Smooth muscle cell (in vitro differentiated cells): ENCODE results near the gene ZNF655. TPM values are rescaled to one million over a fixed set of nuclear protein-coding genes. Genes with fewer than 3 reads are reported as not detected.
A peak's percentile ranks its signal among the peaks of the same experiment; 100 is the strongest.

Source experiments
- DNase-seq: peaks from one replicate; lab custom pipeline; 2025; ENCODE audit not compliant: unreplicated experiment; lab: John Stamatoyannopoulos, UW
- H2AFZ ChIP-seq: fragments of 200-600 bp; sonication (generic); 2 replicates; pipeline ENCODE4 v1.6.0; 2016; ENCODE audit warnings: antibody characterized with exemption, low read depth, mild to moderate bottlenecking
- H3F3A ChIP-seq: fragments of 200-600 bp; sonication (generic); 2 replicates; pipeline ENCODE4 v1.6.0; 2017; ENCODE audit warnings: antibody characterized with exemption, low read depth
- H3K27ac ChIP-seq: fragments of 200-600 bp; sonication (generic); 2 replicates; pipeline ENCODE4 v1.5.1; 2016; ENCODE audit warnings: low read depth, mild to moderate bottlenecking
- H3K27me3 ChIP-seq: fragments of 200-600 bp; sonication (generic); 2 replicates; pipeline ENCODE4 v1.6.1; 2016; ENCODE audit warnings: low read depth, mild to moderate bottlenecking
- H3K36me3 ChIP-seq: fragments of 200-600 bp; sonication (generic); 2 replicates; pipeline ENCODE4 v1.5.1; 2016; ENCODE audit warnings: low read depth
- H3K4me1 ChIP-seq: fragments of 200-600 bp; sonication (generic); 2 replicates; pipeline ENCODE4 v1.5.1; 2016; ENCODE audit warnings: low read depth
- H3K4me2 ChIP-seq: fragments of 200-600 bp; sonication (generic); 2 replicates; pipeline ENCODE4 v1.6.0; 2016; ENCODE audit warnings: mild to moderate bottlenecking
- H3K4me3 ChIP-seq: fragments of 200-600 bp; sonication (generic); 2 replicates; pipeline ENCODE4 v1.5.1; 2016; ENCODE audit warnings: mild to moderate bottlenecking
- H3K79me2 ChIP-seq: fragments of 200-600 bp; sonication (generic); 2 replicates; pipeline ENCODE4 v1.6.0; 2016; ENCODE audit warnings: low read depth, mild to moderate bottlenecking
- H3K9ac ChIP-seq: fragments of 200-600 bp; sonication (generic); 2 replicates; pipeline ENCODE4 v1.6.0; 2016; ENCODE audit warnings: low read depth
- H3K9me3 ChIP-seq: fragments of 200-600 bp; sonication (generic); replicated peaks from 2 replicates; pipeline ENCODE4 v1.5.1; 2016; ENCODE audit warnings: low read depth
- H4K20me1 ChIP-seq: fragments of 200-600 bp; sonication (generic); 2 replicates; pipeline ENCODE4 v1.6.0; 2016; ENCODE audit warnings: low read depth
- CTCF ChIP-seq: fragments of 200-600 bp; sonication (generic); IDR thresholded peaks from 2 replicates; pipeline ENCODE4 v1.5.1; 2017; ENCODE audit warnings: borderline replicate concordance, mild to moderate bottlenecking, antibody characterized with exemption; ENCODE audit not compliant: insufficient read depth, poor library complexity, severe bottlenecking
- whole genome bisulfite sequencing: methylation state at CpG from one replicate; pipeline ENCODE4 v1.1.7; 2016; ENCODE audit warnings: low lambda C conversion rate; 5-methylcytosine and 5-hydroxymethylcytosine counted together
- polyA plus RNA-seq: library from polyadenylated mRNA; unstranded; fragments of >200 nt; fragmentation: Nextera tagmentation; extraction: Ambion mirVana; gene quantifications from 2 replicates; pipeline ENCODE4 v1.2.1, GENCODE V29; 2016
- total RNA-seq: library from RNA; depleted of rRNA; stranded (reverse); fragments of >200 nt; gene quantifications from 2 replicates; pipeline ENCODE4 v1.2.3, GENCODE V29; 2014

Gene ZNF655
- total and polyA plus RNA-seq, 2 experiments from 2014 or later, result 21.6 to 67.2 TPM

GRCh38 chr7:99617192-99617781 lies 58.8 kb downstream of the ZNF655 start:
- Histone ChIP-seq H3K36me3 (no peaks in the 10 kb centered on the region), H2AFZ (peak overlapping the region; percentile 95), H3K27me3 (no peaks in the 10 kb centered on the region), H3K9me3 (no peaks in the 10 kb centered on the region), H3K4me3 (peak overlapping the region; percentile 76), H4K20me1 (no peaks in the 10 kb centered on the region), H3K9ac (peak overlapping the region; percentile 79), H3K27ac (peak overlapping the region; percentile 83), H3K79me2 (peaks cover 16% of the 10 kb centered on the region), H3F3A (no peaks in the 10 kb centered on the region), H3K4me1 (peaks cover 9% of the 10 kb centered on the region), H3K4me2 (peak overlapping the region; percentile 90)
- 25% methylated on average over 22 of the region's 22 CpGs for WGBS
- no peak for DNase-seq
- TF ChIP-seq CTCF, result no peak

GRCh38 chr7:99618726-99619125 lies 60.3 kb downstream of the ZNF655 start:
- peak overlapping the region; percentile 83 for H3K27ac ChIP-seq
- H3K36me3 ChIP-seq, result no peaks in the 10 kb centered on the region
- H3K4me2 ChIP-seq, result peak overlapping the region; percentile 90
- H3F3A ChIP-seq, result no peaks in the 10 kb centered on the region
- no peak for TF ChIP-seq CTCF
- H3K9me3 ChIP-seq, result no peaks in the 10 kb centered on the region
- peaks cover 9% of the 10 kb centered on the region for H3K4me1 ChIP-seq
- peaks cover 16% of the 10 kb centered on the region for H3K79me2 ChIP-seq
- no peaks in the 10 kb centered on the region for H3K27me3 ChIP-seq
- 32% methylated on average over 3 of the region's 3 CpGs for WGBS
- DNase-seq, result no peak
- H3K4me3 ChIP-seq, result no peak overlapping the region
- H2AFZ ChIP-seq, result no peak overlapping the region
- peak overlapping the region; percentile 44 for H3K9ac ChIP-seq
- H4K20me1 ChIP-seq, result no peaks in the 10 kb centered on the region

GRCh38 chr7:99619571-99620130 lies 61.2 kb downstream of the ZNF655 start:
- Histone ChIP-seq H3K36me3 (no peaks in the 10 kb centered on the region), H3K9ac (peak overlapping the region; percentile 44), H2AFZ (no peak overlapping the region), H3K9me3 (no peaks in the 10 kb centered on the region), H3K27me3 (no peaks in the 10 kb centered on the region), H4K20me1 (peaks cover 3% of the 10 kb centered on the region), H3K79me2 (peaks cover 16% of the 10 kb centered on the region), H3F3A (no peaks in the 10 kb centered on the region), H3K4me3 (no peak overlapping the region), H3K4me1 (peaks cover 9% of the 10 kb centered on the region), H3K27ac (peak overlapping the region; percentile 83), H3K4me2 (peak overlapping the region; percentile 21)
- WGBS, result 96% methylated on average over 18 of the region's 18 CpGs
- DNase-seq, result no peak
- no peak for TF ChIP-seq CTCF

GRCh38 chr7:99621271-99621670 lies 62.8 kb downstream of the ZNF655 start:
- H4K20me1 ChIP-seq, result peaks cover 8% of the 10 kb centered on the region
- H3K9me3 ChIP-seq, result no peaks in the 10 kb centered on the region
- H3K36me3 ChIP-seq, result no peaks in the 10 kb centered on the region
- WGBS, result 99% methylated on average over 5 of the region's 5 CpGs
- peaks cover 9% of the 10 kb centered on the region for H3K4me1 ChIP-seq
- no peak for TF ChIP-seq CTCF
- DNase-seq, result no peak
- H3F3A ChIP-seq, result no peaks in the 10 kb centered on the region
- H3K9ac ChIP-seq, result no peak overlapping the region
- no peaks in the 10 kb centered on the region for H3K27me3 ChIP-seq
- H3K27ac ChIP-seq, result peak overlapping the region; percentile 83
- H3K79me2 ChIP-seq, result peaks cover 16% of the 10 kb centered on the region
- no peak overlapping the region for H3K4me3 ChIP-seq
- H3K4me2 ChIP-seq, result no peak overlapping the region
- no peak overlapping the region for H2AFZ ChIP-seq
